GM18519 (cell line): ENCODE measurements around the gene NBAS.
"Not testable (repeated sequence)": the region's sequence is repeated elsewhere in the genome, so short reads cannot be mapped to it uniquely, and the experiment has no call there.

Experiments used
- ATAC-seq: cut with Tn5 transposase; IDR thresholded peaks from one replicate; pipeline ENCODE4 v1.9.1; 2021; ENCODE audit warnings: mild to moderate bottlenecking, moderate library complexity; ENCODE audit not compliant: unreplicated experiment, low FRiP score

The NBAS gene

DNA sequence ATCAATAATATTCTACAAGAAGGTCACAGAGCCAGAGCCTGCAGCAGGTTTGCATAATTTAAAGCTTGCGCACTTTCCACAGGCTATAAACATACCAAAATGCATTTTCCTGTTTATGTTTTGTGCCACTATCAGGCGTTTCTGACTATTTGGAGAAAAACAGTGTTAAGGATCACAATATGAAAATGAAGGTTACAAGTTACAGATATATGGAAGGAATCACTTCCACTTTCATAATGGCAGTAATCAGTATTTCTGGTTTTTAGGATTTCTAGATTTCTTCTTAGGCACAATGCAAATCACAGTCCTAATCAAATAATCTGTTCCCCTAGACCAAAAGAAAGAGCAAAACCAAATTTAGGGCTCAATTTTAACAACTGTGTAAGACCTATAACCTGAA is 279.5 kb downstream of the NBAS start:
- no peak for ATAC-seq

DNA sequence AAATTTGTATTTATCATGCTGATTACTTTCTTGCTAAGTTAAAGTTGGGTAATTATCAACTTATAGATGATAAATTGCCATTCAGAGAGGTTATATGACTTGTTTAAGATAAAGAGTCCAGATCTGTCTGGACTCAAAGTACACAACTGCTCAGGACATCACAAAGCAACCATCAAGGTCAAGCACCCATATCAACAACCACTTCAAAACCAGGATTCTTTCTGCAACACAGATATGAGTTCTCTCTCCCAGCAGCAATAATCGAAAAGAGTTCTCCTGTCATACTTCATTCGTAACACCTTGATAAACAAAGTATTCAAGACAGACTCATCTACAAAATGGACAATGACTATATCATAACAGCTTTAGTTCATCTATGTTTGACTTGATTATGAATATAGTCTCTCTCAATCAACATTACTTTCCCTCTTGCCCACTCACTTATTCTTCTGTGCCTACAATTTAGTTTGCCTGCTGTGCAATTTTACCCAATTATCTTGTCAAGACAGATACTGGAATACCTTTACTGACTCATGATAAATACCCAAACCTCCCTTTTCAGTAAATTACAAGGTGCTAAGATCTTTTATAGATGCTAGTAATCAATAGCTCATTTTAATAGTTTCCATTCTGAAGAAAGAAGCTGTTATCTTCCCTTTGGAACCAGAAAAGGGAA is 281.8 kb downstream of the NBAS start:
- no peak for ATAC-seq

DNA sequence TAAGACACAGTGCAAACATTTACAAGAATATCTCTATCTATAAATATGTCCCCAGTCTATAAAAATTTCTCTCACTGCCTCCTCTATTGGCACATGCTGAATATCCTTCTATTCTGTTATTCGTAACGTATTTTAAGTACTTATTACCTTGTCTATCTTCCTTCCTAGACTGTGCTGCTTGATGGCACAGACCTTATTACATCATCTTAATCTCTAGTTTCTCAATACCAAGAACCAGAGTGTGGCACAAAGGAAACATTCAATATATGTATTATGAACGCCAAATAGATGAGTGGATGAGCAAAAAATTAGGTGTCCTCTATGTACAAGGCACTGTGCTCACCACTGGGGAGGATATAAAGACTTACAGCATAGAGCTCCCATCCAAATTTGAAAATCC is 282.8 kb downstream of the NBAS start:
- no peak for ATAC-seq

DNA sequence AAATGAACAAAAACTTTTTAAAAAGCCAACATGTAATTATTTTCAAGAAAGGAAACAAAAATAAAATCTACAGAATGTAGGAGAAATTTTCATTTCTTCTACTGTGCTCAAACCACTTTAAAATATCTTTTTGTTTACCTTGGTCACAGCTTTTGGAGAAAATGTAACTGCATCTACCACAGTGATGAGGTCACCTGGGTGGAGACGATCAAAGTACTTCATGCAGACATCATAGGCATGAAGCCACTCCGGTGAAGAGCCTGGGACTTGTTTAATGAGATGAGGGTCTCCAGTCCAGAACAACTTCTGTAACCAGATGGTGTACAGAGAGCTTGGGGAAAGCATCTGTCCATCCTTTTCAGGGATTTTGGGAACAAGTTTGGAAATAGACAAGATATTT is 285.8 kb downstream of the NBAS start:
- ATAC-seq: no peak

DNA sequence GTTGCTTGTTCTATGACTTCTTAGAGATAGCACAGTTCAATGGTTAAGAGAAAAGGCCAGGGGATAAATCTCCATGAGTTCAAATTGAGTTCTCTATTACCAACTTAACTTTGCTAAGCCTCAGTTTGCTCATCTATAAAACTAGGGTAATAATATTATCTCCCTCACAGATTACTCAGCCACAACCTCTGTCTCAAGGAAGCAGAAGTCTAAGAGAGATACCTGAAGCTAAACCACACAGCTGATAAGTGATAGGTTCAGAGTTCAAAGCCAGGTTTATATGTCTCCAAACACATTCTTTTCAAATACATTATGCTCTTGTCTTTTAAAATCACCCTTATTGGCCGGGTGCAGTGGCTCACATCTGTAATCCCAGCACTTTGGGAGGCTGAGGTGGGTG is 287.7 kb downstream of the NBAS start:
- ATAC-seq: no peak

DNA sequence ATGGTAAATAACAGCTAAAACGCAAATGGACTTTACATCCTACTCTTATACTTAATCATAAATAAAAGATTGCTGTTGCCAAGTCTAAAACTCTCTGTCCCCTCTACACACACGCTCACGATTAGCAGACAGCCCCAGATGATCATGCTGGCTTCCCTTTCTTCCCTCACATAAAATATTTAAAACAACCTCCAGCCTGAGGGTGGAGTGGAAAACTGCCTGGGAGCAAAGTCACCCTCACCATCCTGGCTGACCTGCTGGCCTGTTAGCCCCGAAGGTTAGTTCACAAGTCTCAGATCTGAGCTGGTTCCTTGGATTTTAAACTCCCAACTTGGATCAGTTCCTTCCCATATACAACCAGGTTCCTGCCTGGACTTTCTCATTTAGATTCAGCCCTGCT is 288.2 kb downstream of the NBAS start:
- no peak for ATAC-seq

DNA sequence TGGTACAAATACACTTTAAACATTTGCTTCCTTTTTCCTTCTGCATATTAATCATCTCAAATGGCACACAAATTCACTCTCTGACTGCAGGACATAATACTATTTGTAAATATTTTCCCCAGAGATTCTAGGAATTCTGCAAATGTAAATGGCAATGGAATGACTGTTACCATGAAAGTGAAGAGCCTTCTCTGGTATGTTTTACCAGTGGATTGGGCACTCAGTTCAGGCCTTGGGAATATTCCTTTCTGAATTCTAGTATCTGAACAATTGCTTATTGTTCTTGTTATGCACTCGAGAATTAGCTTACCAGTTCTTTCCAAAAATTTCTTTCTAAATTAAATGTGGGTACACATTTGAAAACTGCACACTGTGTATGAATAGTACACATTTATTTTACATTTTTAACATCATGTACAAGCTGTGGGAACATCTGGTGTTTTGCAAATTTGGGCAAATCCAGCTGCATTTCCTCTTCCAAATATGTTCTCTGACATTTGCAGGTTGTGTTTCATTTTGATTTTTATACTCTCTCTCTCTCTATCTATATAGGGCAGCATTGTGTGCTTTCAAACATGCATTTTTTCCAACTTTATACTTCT is 289.1 kb downstream of the NBAS start:
- no peak for ATAC-seq

DNA sequence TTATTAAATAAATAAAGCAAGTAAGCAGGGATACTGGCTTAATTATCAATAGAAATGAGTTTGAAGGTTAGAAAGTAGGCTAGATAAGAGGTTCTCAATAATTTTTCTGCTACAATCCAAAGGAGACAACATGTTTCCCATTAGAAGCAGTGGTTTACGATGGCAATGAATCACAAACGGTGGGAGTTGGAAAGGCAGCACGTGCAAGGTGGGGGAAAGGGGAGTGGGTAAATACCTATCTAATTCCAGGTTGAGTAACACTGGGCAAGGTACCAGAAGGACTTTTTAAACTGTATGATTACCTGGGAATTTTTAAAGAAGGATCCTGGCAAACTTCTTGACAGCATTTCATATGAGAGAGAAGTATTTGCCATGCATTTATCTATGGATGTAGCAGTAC is 289.9 kb downstream of the NBAS start:
- no peak for ATAC-seq

DNA sequence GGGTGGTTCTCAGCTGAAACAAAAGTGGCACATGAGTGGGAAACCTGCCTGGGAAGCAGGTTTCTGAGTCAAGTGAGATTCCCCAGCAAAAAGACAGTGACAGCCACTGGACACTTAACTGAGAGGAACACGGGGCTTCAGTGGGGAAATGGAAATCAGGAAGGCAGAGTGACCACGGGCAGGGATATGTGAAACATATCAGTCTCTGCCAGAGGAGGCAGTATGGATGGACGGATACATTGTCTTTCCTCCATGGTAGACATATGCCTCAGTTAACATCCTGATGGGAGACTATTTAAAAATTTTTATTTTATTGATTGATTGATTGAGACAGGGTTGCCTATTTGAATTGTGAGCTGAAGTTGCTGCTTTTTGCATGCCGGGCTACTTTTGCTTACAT is 292.1 kb downstream of the NBAS start:
- ATAC-seq: no peak

DNA sequence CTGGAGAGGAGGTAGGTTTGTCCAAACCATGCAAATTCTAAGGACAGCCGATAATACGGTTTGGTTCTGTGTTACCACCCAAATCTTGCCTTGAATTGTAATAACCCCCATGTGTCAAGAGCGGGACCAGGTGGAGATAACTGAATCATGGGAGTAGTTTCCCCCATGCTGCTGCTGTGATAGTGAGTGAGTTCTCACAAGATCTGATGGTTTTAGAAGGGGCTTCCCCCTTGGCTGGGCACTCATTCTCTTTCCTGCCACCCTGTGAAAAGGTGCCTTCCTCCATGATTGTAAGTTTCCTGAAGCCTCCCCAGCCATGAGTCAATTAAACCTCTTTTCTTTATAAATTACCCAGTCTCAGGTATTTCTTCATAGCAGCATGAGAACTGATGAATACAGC is 295.2 kb downstream of the NBAS start:
- ATAC-seq: no peak

DNA sequence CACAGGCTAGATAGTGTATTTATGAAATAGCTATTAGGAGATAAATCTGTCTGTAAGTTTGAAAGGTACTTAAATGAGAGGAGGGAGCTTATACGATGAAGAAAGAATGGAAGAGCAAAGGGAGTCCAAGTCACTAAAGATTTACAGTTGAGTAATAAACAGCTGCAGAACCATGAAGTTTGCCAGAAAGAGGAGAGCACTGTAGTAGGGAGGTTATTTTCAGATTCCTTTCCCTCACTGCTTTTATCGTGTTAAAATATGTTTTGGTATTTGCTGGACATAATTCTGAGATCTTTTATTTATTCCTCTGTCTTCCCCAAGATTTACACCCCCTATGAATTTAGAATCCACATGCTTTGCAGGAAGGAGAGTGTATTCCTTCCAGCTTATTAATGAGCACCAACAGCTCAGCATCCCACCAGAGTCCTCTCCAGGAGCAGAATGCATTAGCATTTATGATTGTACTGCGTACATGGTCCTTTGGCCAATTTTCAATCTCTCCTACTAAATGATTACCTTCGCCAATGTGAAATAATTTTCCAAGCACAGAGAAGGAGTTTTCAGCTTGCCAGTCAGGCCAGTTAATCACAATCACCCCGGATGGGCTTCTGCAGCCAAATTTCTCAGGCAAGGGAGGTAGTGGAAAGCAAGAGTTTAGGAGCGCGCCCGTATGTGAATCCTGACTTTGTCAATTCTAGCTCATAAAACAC is 297.0 kb downstream of the NBAS start:
- no peak for ATAC-seq

DNA sequence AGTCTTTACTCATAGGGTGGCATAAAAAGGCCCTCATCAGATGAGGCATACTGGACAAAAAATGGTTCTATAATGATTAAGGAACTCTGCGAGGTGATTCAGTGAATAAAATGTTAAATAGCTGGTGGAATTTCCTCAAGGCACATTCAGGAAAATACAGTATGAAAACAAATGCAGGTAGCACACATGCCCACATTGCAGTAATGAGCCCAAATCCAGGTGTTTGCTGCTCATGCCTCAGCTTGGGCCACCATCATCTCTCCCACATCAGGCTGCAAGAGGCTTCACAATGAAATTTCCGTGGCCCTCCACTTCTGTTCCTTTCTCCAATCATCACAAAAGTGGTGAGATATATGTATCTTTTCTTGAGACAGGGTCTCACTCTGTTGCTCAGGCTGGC is 298.3 kb downstream of the NBAS start:
- ATAC-seq: no peak

DNA sequence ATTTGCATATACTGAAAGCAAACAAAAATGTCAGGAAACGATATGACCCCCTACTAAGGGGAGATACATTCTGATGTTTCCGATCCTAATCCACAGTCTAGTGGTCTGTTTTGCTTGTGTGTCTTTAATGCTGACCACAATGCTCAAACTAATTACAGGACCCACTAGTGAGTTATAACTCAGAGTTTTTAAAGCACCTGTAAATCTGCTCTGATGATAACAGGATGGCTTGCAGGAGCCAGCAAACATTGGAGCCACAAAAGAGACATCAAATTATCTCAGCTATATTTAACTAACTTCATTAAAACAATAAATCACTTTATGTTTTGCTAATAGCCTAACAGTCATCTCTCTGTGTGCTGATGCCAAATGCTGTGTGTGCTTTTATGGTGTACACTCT is 300.3 kb downstream of the NBAS start:
- ATAC-seq: no peak

DNA sequence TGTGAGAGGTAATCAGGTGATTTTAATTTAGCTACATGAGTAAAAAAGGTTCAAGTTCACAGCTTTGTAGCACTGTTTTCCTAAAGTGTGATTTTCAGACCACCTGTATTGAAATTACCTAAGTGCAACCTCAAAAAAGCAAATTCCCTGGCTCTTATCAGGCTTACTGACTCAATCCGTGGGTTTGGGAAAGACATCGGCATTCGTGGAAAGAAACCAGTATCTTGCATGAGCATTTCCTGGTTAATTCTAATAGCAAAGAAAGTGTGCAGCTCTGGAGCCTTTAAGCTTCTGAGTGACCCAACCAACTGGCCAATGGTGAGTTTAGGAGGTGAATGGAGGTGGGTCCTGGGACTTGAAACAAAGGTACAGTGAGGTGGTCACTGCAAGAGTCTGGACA is 300.9 kb downstream of the NBAS start:
- ATAC-seq: no peak

DNA sequence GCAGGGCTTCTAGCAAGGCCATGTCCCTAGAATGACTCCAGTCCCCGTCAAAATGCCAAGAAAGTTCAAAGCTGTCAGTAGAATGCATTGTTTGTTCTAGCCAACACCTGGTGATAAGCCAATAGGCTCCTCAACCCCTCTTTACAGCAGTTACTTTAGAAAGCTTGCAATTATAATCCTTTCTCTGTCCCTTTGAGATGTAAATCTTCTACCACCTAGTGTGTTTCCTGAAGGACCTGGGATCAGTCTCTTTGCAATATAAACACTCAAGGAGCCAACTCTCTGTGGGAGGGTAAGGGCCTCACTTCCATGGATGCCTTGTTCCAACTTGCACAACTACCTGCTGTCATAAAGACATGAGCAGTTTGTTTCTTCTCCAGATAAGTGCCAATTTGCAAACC is 301.8 kb downstream of the NBAS start:
- ATAC-seq: no peak

DNA sequence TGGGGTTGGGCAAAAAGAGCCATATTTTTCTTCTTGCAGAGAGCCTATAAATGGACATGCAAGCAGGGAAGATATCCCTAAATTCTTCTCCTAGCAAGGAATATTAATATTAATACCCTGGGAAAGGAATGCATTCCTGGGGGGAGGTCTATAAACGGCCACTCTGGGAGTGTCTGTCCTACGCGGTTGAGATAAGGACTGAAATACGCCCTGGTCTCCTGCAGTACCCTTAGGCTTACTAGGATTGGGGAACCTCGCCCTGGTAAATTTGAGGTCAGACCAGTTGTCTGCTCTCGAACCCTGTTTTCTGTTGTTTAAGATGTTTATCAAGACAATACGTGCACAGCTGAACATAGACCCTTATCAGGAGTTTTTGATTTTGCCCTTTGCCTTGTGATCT is 302.7 kb downstream of the NBAS start:
- not testable (repeated sequence) for ATAC-seq

DNA sequence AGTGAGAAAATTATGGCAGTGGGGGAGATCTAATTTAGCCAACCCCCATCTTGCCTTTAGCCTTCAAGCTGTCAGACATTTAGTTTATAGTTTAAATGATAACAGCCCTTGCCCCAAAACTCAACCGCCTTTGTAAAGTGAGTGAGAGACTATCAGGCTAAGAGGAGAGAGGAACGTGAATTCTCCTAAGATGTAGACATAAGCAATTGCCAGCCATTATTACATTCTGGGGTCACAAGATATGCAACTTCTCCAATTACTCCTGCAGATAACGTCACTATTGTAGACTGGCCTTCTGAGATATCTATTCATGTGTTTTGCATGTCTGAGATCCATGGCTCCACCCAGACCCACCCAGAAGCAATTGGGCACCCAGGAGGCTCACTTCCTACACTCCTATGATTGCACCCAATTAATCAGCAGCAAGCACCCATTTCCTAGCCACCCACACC is 307.3 kb downstream of the NBAS start:
- ATAC-seq: no peak

DNA sequence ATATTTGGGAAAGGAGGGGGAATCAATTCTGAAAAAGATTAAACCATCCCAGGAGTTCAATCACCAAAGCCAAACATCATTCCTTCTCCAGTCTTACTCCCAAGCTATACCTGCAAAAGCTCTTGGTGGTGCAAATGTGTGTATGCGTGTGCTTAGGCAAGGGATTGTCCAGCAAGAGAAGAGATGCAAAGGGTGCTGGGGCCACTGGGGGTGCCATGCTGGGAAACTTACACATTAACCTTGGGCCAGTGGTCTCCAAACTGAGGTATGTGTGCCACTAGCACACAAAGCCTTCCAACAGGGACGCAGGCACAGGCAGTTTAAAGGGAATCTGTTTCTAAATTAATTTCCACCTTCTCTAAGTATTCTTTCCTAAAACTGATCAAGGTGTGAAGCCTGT is 307.9 kb downstream of the NBAS start:
- ATAC-seq: no peak

DNA sequence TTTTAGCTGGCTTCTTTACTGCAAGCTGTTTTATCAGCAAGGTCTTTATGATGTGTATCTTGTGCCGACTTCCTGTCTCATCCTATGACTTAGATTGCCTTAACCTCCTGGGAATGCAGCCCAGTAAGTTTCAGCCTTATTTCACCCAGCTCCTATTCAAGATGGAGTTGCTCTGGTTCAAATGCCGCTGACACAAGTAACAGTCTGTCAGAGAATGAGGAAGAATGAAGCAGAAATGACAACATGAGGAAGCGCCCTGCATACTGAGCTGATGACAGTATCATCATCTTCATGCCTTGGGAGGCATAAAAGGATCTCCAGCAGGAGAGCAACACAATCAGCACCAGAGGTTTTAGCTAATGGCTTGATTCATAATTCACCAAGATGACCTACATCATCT is 309.4 kb downstream of the NBAS start:
- no peak for ATAC-seq

DNA sequence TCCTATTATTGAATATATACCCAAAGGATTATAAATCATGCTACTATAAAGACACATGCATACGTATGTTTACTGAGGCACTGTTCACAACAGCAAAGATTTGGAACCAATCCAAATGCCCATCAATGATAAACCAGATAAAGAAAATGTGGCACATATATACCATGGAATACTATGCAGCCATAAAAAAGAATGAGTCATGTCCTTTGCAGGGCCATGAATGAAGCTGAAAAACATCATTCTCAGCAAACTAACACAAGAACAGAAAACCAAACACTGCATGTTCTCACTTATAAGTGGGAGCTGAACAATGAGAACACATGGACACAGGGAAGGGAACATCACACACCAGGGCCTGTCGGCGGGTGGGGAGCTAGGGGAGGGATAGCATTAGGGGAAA is 310.2 kb downstream of the NBAS start:
- not testable (repeated sequence) for ATAC-seq

DNA sequence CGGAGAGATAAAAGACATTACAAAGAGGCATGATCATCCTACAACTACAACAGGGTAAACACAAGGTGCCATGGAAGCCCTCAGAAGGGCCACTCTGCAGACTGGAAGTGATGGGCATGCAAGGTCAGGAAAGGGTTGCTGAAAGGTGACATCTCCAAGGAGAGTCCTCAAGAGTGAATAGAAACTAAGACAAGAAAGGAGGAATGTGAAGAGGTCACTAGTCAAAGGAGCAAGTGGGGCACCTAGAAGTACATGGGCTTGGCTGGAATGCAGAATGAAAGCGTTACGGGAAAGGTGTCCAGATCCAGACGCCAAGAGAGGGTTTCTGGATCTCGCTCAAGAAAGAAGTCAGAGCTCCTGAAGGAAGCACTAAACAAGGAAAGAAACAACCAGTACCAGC is 314.3 kb downstream of the NBAS start:
- ATAC-seq: no peak

DNA sequence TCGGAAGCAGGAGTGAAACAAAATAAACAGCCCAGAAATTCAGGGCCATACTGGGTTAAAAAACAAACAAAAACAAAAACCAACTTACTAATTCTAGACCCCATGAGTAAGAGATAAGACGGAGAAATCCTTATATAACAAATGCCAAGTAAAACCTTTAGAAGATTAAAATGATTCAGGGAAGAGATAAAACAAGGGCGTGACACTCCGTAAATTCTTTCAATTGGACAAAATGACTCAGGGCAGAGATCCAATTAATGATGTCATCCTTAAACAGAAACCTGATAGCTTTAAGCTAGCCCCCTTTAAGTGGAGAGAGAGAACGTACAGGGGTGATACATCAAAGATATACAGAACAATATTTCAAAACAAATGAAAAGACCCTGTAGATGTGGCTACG is 317.4 kb downstream of the NBAS start:
- no peak for ATAC-seq
